VCaP (cell line): ENCODE data around the gene RAB5A.

Source experiments
- H3K27ac ChIP-seq: fragments of 450-650 bp; 2 replicates; pipeline ENCODE4 v1.5.1; 2017
- TF ChIP-seq, protein P1 (sequence below): fragments of 450-650 bp; conservative IDR thresholded peaks from 2 replicates; pipeline ENCODE4 v1.5.1; 2017; ENCODE audit warnings: mild to moderate bottlenecking, moderate library complexity

Gene RAB5A

GRCh38 chr3:19937459-19938294, 9.2 kb upstream of the RAB5A start:
- TF ChIP-seq, protein P1, sequence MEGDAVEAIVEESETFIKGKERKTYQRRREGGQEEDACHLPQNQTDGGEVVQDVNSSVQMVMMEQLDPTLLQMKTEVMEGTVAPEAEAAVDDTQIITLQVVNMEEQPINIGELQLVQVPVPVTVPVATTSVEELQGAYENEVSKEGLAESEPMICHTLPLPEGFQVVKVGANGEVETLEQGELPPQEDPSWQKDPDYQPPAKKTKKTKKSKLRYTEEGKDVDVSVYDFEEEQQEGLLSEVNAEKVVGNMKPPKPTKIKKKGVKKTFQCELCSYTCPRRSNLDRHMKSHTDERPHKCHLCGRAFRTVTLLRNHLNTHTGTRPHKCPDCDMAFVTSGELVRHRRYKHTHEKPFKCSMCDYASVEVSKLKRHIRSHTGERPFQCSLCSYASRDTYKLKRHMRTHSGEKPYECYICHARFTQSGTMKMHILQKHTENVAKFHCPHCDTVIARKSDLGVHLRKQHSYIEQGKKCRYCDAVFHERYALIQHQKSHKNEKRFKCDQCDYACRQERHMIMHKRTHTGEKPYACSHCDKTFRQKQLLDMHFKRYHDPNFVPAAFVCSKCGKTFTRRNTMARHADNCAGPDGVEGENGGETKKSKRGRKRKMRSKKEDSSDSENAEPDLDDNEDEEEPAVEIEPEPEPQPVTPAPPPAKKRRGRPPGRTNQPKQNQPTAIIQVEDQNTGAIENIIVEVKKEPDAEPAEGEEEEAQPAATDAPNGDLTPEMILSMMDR: no peak
- H3K27ac ChIP-seq: no peak overlapping the region

GRCh38 chr3:19938295-19938627, 8.6 kb upstream of the RAB5A start:
- H3K27ac ChIP-seq: no peak overlapping the region
- TF ChIP-seq, protein P1: no peak

GRCh38 chr3:19940643-19941042, 6.3 kb upstream of the RAB5A start:
- TF ChIP-seq, protein P1: no peak
- no peak overlapping the region for H3K27ac ChIP-seq

GRCh38 chr3:19945534-19945933, 1.4 kb upstream of the RAB5A start:
- peak overlapping the region; percentile 97 for H3K27ac ChIP-seq
- TF ChIP-seq, protein P1: no peak

- TF ChIP-seq, protein P1: no peak
- peak overlapping the region; percentile 97 for H3K27ac ChIP-seq
Measured at GRCh38 chr3:19945969-19946831, 697 bp upstream of the RAB5A start.

DNA sequence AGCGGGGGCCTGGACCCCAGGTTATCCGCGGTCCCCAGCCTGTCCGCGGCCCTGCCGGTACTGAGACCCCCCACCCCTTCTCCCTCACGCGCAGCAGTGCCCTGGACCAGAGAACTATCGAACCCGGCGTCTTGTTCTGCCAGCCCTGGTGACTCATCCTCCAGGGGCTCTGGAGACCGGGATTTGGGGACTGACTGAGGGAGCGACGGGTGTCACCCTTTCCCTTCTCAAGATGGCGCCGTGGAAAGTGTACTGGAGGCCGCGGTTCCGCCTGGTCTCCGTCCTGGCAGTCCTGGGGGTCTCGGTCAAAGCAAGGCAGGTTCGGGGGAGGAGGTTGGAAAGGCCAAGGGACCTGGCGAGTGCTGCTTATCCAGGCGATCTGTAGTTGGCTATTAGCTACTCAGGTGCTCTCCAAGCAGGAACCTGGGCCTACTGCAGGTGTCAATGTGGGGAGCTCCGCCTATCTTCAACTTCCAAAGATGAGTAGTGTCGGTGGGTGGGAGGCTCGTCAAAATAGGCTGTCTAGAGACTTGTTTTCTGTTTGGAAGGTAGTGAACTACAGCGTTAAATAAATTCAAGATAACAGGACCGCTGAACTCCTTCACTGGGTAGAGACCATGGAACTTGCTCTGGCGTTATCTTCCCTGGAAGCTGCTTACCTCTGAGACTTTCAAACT, 790 bp downstream of the RAB5A start:
- H3K27ac ChIP-seq: peak overlapping the region; percentile 97

More for the DNA sequence above, 790 bp downstream of the RAB5A start:
- TF ChIP-seq, protein P1: no peak
